ENCODE results near the gene SORT1. TPM values are rescaled to one million over a fixed set of nuclear protein-coding genes. Genes with fewer than 3 reads are reported as not detected.
A peak's percentile ranks its signal among the peaks of the same experiment; 100 is the strongest.

SORT1 gene
- total RNA-seq, 1 donor from 2014 or later = 7.9 TPM

DNA sequence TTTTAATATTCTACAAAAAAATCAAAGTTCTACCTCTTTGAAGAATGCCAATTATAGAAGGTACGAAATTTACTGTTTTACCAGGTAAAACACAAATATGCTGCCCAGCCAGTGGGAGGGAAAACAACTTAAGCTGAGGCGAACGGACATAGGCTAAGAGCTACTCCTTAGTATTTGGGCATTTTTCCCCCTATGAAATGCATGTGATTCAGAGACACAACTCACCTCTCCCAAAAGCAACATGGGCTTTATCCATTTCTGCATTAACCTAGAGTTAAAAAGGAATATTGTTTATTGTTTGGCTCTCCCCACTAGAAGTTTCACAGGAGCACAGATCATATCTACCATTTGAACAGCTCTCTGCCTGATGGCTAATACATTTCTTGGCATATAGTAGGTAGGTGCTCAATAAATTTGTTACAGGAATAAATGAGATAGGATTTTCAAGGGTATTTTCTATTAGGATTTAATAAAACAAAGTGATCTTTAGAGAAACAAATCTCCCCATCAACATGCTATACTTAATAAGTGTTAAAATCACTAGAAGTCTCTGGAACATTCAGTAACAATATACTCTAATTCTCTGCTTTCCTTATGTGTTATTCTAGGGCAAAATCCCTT, 2.4 kb upstream of the SORT1 start:
- H3K36me3 ChIP-seq (ENCODE audit: control insufficient read depth, insufficient read depth, low read length) = peaks cover 5% of the 10 kb centered on the region
- FAIRE-seq (no peak), DNase-seq (ENCODE audit: low read depth) (no peak)
- no peaks in the 10 kb centered on the region for H3K27me3 ChIP-seq (ENCODE audit: control insufficient read depth, insufficient read depth, low read length)
- H3K4me3 ChIP-seq (ENCODE audit: low read depth, low read length) = no peak overlapping the region
- TF ChIP-seq, protein P1, sequence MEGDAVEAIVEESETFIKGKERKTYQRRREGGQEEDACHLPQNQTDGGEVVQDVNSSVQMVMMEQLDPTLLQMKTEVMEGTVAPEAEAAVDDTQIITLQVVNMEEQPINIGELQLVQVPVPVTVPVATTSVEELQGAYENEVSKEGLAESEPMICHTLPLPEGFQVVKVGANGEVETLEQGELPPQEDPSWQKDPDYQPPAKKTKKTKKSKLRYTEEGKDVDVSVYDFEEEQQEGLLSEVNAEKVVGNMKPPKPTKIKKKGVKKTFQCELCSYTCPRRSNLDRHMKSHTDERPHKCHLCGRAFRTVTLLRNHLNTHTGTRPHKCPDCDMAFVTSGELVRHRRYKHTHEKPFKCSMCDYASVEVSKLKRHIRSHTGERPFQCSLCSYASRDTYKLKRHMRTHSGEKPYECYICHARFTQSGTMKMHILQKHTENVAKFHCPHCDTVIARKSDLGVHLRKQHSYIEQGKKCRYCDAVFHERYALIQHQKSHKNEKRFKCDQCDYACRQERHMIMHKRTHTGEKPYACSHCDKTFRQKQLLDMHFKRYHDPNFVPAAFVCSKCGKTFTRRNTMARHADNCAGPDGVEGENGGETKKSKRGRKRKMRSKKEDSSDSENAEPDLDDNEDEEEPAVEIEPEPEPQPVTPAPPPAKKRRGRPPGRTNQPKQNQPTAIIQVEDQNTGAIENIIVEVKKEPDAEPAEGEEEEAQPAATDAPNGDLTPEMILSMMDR (IDR thresholded peaks at IDR 0.05; ENCODE audit: insufficient read depth, low read length, severe bottlenecking) = no peak

DNA sequence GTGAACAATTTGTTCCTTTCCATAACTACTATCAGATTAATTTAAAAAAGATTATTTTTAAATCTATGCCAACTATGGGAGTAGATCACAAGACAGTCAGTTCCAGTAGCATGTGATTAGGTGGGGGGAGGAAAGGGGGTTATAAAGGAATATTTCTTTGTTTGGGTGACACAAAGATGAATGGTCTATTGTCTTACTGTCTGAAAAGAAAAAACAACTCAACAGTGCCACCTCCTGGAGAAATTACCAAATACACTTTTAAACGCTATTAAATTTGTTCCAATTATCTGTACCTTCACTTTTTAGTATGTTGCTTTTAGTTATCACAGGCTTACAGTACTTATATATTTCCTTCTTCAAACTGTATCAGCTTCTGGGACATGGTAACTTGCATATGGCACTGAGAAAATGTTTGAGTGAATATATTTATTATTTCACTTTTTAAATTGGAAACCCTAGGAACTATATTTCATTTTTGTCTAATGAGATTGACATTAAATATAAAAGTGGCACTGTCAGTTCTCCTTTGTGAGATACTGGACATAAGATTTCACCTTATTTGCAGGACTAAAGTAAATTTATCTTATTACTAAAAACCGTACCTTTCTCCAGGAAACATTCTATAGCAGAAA, 1.7 kb upstream of the SORT1 start:
- H3K36me3 ChIP-seq (ENCODE audit: control insufficient read depth, insufficient read depth, low read length) = peaks cover 4% of the 10 kb centered on the region
- peak; percentile 67 for DNase-seq (ENCODE audit: low read depth)
- no peaks in the 10 kb centered on the region for H3K27me3 ChIP-seq (ENCODE audit: control insufficient read depth, insufficient read depth, low read length)
- H3K4me3 ChIP-seq (ENCODE audit: low read depth, low read length) = no peak overlapping the region
- TF ChIP-seq, protein P1 (IDR thresholded peaks at IDR 0.05; ENCODE audit: insufficient read depth, low read length, severe bottlenecking) = peak; percentile 32
- FAIRE-seq = no peak

DNA sequence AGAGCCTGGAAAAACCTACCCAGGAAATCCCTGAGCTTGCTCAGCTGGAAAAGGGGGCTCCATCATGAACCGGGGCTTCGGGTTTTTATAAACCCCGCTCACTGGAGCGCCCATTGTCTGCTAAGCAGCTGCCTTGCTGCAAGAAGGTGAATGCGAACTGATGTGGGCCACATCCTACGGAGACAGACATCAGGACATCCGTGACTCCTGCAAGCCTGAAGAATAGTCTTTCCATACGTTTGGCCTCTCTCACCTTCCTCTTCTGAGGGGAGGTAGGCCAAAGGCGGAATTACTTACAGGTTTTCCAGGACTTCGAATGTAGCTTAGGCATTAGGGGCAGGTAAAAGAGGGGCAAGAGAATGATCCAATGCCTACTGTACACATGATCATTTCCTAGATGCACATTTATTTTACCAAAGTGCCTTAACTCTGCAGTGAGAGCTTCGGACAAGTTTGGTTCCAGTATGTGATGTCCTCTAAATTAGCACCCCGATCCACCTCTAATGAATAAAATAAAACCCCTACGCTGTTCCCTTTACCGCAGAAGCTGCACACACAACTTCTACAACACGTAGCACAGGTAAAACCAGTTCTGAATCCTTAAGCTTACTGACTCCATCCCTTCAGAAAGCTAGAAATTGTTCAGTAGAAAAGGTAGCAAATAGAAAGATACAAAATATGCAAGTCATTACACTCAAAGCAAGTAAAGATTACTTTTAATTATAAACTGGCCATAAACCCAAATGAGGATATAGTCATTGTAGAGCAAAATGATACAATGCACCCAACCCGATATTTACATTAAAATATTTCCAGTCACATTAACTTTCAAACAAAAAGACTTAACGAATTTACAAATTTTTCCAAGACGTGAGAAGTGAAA, 866 bp upstream of the SORT1 start:
- Histone ChIP-seq H3K4me3 (ENCODE audit: low read depth, low read length) (peak overlapping the region; percentile 49), H3K27me3 (ENCODE audit: control insufficient read depth, insufficient read depth, low read length) (no peaks in the 10 kb centered on the region), H3K36me3 (ENCODE audit: control insufficient read depth, insufficient read depth, low read length) (peaks cover 4% of the 10 kb centered on the region)
- TF ChIP-seq, protein P1 (IDR thresholded peaks at IDR 0.05; ENCODE audit: insufficient read depth, low read length, severe bottlenecking) = no peak
- FAIRE-seq = no peak
- peak; percentile 35 for DNase-seq (ENCODE audit: low read depth)

DNA sequence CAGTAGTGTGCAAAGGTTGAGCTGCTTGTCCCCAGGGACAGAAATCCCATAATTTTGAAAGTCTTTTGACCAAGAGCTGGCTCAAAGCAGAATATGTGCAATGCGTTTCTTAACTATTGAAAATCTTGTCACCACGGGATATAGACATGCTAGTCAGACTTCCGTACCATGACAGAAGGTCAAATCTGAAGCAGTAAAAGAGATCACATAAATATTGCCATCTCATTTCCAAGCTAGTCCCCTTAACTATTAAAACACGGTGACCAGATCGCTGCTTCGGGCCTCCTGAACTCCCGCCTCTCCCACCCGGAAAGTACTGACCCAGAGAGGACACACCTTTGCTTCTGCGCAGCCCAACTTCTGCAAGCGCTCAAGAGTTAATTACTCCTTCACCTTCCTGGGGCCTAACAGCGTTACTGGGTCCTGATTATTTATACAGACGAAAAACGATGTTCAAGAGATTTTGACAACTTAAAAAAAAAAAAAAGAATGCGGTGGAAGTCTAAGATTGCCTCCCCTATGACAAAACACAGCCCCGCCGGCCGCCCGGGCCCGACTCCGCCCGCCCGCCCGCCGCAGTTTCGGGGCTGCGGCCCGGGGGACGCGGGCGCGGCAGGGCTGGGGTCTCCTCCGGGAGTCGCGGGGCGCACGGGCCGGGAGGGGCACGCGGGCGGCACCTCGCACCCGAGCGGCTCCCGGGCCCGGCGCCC, 692 bp downstream of the SORT1 start:
- Histone ChIP-seq H3K4me3 (ENCODE audit: low read depth, low read length) (peak overlapping the region; percentile 49), H3K36me3 (ENCODE audit: control insufficient read depth, insufficient read depth, low read length) (peaks cover under 1% of the 10 kb centered on the region), H3K27me3 (ENCODE audit: control insufficient read depth, insufficient read depth, low read length) (no peaks in the 10 kb centered on the region)
- DNase-seq (ENCODE audit: low read depth) = peak; percentile 12
- FAIRE-seq = no peak
- TF ChIP-seq, protein P1 (IDR thresholded peaks at IDR 0.05; ENCODE audit: insufficient read depth, low read length, severe bottlenecking) = no peak

DNA sequence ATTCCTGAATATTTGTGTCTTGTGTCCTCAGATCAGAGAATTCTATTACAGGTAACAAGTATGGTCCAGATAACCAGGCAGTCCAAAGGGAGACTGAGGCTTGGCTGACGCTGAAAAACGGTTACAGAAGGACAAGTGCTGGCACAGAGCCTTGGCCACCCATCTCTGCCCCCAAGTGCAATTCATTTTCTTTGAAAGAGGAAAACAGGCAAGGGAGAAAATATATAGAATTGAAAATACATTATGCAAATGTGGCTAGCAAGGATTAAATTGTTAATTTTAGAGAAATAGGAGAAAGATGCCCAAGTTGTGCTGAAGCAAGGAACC, 1.2 kb downstream of the SORT1 start:
- H3K4me3 ChIP-seq (ENCODE audit: low read depth, low read length) = peak overlapping the region; percentile 49
- TF ChIP-seq, protein P1 (IDR thresholded peaks at IDR 0.05; ENCODE audit: insufficient read depth, low read length, severe bottlenecking) = no peak
- FAIRE-seq = no peak

More for the DNA sequence above, 1.2 kb downstream of the SORT1 start:
- H3K36me3 ChIP-seq (ENCODE audit: control insufficient read depth, insufficient read depth, low read length) = no peaks in the 10 kb centered on the region
- no peaks in the 10 kb centered on the region for H3K27me3 ChIP-seq (ENCODE audit: control insufficient read depth, insufficient read depth, low read length)
- no peak for DNase-seq (ENCODE audit: low read depth)
